ENCODE results near the gene NDUFB8. TPM values are rescaled to one million over a fixed set of nuclear protein-coding genes. Genes with fewer than 3 reads are reported as not detected.
A peak's percentile ranks its signal among the peaks of the same experiment; 100 is the strongest.

NDUFB8 gene
- total and polyA plus RNA-seq, 3 experiments from 2014 or later, result 242 to 488 (median 246) TPM

- CTCF ChIA-PET, result interaction anchor here (1.1 kb wide), 1 partner anchor 20 kb away, joined by 3 read pairs; no protein-coding TSS in a partner anchor
- H3K4me1 Mint-ChIP-seq, result peaks cover 0 to 4% (median 0%) of the 10 kb centered on the region in 3 donors
- H3K27ac Mint-ChIP-seq, result no peak overlapping the region
Observed at GRCh38 chr10:100554902-100555301, 25.2 kb upstream of the NDUFB8 start.

GRCh38 chr10:100553929-100554328, 24.3 kb upstream of the NDUFB8 start:
- CTCF ChIA-PET, result no interaction called here
- Mint-ChIP-seq H3K36me3 (peaks cover 12 to 77% (median 13%) of the 10 kb centered on the region in 3 donors), H3K4me3 (no peak overlapping the region), H3K4me1 (peaks cover 0 to 4% (median 0%) of the 10 kb centered on the region in 3 donors), H3K9me3 (no peaks in the 10 kb centered on the region), H3K27ac (peak overlapping the region in 1 of 8 donors; percentile 19), H3K27me3 (no peaks in the 10 kb centered on the region)
- Histone ChIP-seq H3K36me3 (ENCODE audit: insufficient read depth, low read length) (peaks cover 12% of the 10 kb centered on the region), H3K9me3 (ENCODE audit: low read length) (no peaks in the 10 kb centered on the region), H3K27ac (ENCODE audit: low read depth, low read length) (no peak overlapping the region), H3K4me1 (ENCODE audit: insufficient read depth, low read length) (no peaks in the 10 kb centered on the region), H3K4me3 (ENCODE audit: low read length) (no peak overlapping the region), H3K27me3 (ENCODE audit: insufficient read depth, low read length, poor library complexity, severe bottlenecking) (no peaks in the 10 kb centered on the region)
- POLR2A ChIA-PET, result no interaction called here
- no peak for DNase-seq

More at GRCh38 chr10:100554902-100555301, 25.2 kb upstream of the NDUFB8 start:
- Mint-ChIP-seq H3K4me3 (no peak overlapping the region), H3K9me3 (no peaks in the 10 kb centered on the region), H3K36me3 (peaks cover 9 to 68% (median 12%) of the 10 kb centered on the region in 3 donors), H3K27me3 (no peaks in the 10 kb centered on the region)
- no peak overlapping the region for H3K27ac ChIP-seq (ENCODE audit: low read depth, low read length)
- DNase-seq, result no peak
- H3K27me3 ChIP-seq (ENCODE audit: insufficient read depth, low read length, poor library complexity, severe bottlenecking), result no peaks in the 10 kb centered on the region
- no peaks in the 10 kb centered on the region for H3K4me1 ChIP-seq (ENCODE audit: insufficient read depth, low read length)
- H3K36me3 ChIP-seq (ENCODE audit: insufficient read depth, low read length), result peaks cover 2% of the 10 kb centered on the region
- H3K4me3 ChIP-seq (ENCODE audit: low read length), result no peak overlapping the region
- POLR2A ChIA-PET, result no interaction called here
- H3K9me3 ChIP-seq (ENCODE audit: low read length), result no peaks in the 10 kb centered on the region

DNA sequence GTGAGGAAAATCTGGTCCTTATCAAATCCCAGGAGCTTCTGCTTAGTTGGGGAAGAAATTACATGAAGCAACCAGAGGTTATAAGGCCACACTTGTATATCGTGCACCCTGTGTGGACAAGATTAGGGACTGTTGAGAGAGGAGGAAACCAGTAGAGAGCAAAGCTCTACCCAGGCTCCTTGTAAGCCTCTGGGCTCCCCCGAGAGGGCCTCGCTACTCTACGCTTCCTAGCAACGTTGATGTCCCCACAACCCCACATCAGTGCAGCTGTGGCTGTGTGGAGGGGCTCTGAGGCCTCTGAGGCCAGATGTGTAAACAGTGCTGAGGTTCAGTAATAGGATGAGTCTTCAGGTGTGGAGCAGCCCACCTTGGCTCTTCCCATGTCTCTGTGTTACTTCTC, 22.1 kb upstream of the NDUFB8 start:
- POLR2A ChIA-PET, result no interaction called here
- peaks cover 30% of the 10 kb centered on the region for H3K36me3 ChIP-seq (ENCODE audit: insufficient read depth, low read length)
- CTCF ChIA-PET, result interaction anchor here (1.3 to 1.4 kb wide), 2 partner anchors 11 to 12 kb away, joined by 3 to 4 read pairs; no protein-coding TSS in a partner anchor
- H3K9me3 ChIP-seq (ENCODE audit: low read length), result no peaks in the 10 kb centered on the region
- Mint-ChIP-seq H3K4me1 (peaks cover 0 to 2% (median 0%) of the 10 kb centered on the region in 3 donors), H3K4me3 (no peak overlapping the region), H3K9me3 (no peaks in the 10 kb centered on the region), H3K27ac (no peak overlapping the region), H3K27me3 (no peaks in the 10 kb centered on the region), H3K36me3 (peaks cover 15 to 81% (median 24%) of the 10 kb centered on the region in 3 donors)
- no peaks in the 10 kb centered on the region for H3K27me3 ChIP-seq (ENCODE audit: insufficient read depth, low read length, poor library complexity, severe bottlenecking)
- no peaks in the 10 kb centered on the region for H3K4me1 ChIP-seq (ENCODE audit: insufficient read depth, low read length)
- no peak overlapping the region for H3K27ac ChIP-seq (ENCODE audit: low read depth, low read length)
- H3K4me3 ChIP-seq (ENCODE audit: low read length), result no peak overlapping the region
- DNase-seq, result no peak

- Mint-ChIP-seq H3K4me3 (no peak overlapping the region), H3K4me1 (peaks cover 0 to 2% (median 0%) of the 10 kb centered on the region in 3 donors), H3K27ac (no peak overlapping the region), H3K36me3 (peaks cover 15 to 80% (median 25%) of the 10 kb centered on the region in 3 donors), H3K27me3 (no peaks in the 10 kb centered on the region), H3K9me3 (no peaks in the 10 kb centered on the region)
- Histone ChIP-seq H3K9me3 (ENCODE audit: low read length) (no peaks in the 10 kb centered on the region), H3K36me3 (ENCODE audit: insufficient read depth, low read length) (peaks cover 30% of the 10 kb centered on the region), H3K4me3 (ENCODE audit: low read length) (no peak overlapping the region), H3K27ac (ENCODE audit: low read depth, low read length) (no peak overlapping the region), H3K4me1 (ENCODE audit: insufficient read depth, low read length) (no peaks in the 10 kb centered on the region), H3K27me3 (ENCODE audit: insufficient read depth, low read length, poor library complexity, severe bottlenecking) (no peaks in the 10 kb centered on the region)
- POLR2A ChIA-PET, result interaction anchor here (1.0 kb wide), 2 partner anchors 9 to 15 kb away, joined by 4 to 6 read pairs; partner anchors contain the start of gene HIF1AN
- DNase-seq, result no peak
- CTCF ChIA-PET, result interaction anchor here (1.3 to 1.4 kb wide), 2 partner anchors 11 to 12 kb away, joined by 3 to 4 read pairs; no protein-coding TSS in a partner anchor
Observed at GRCh38 chr10:100551196-100551595, 21.5 kb upstream of the NDUFB8 start.

DNA sequence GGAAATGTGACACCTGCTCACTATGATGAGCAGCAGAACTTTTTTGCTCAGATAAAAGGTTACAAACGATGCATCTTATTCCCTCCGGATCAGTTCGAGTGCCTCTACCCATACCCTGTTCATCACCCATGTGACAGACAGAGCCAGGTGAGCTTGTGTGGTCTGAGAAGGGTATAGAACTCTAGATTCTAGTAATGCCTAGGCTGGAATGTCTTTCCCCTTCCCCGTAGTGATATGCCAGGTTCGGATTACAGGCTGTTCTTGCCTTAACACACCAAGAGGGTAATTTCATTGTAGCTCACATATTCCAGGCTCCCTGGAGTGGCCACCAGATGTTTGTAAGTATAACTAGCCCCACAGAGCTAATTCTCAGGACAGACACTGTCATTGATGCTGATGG, 15.3 kb upstream of the NDUFB8 start:
- H3K9me3 Mint-ChIP-seq, result no peaks in the 10 kb centered on the region
- no peak overlapping the region for H3K27ac Mint-ChIP-seq
- no peaks in the 10 kb centered on the region for H3K27me3 Mint-ChIP-seq
- no peak overlapping the region for H3K4me3 Mint-ChIP-seq
- Histone ChIP-seq H3K4me1 (ENCODE audit: insufficient read depth, low read length) (no peaks in the 10 kb centered on the region), H3K4me3 (ENCODE audit: low read length) (no peak overlapping the region), H3K36me3 (ENCODE audit: insufficient read depth, low read length) (peaks cover 67% of the 10 kb centered on the region), H3K9me3 (ENCODE audit: low read length) (no peaks in the 10 kb centered on the region), H3K27ac (ENCODE audit: low read depth, low read length) (no peak overlapping the region), H3K27me3 (ENCODE audit: insufficient read depth, low read length, poor library complexity, severe bottlenecking) (no peaks in the 10 kb centered on the region)
- peaks cover 17 to 95% (median 31%) of the 10 kb centered on the region in 3 donors for H3K36me3 Mint-ChIP-seq
- CTCF ChIA-PET, result interaction anchor here (1.2 to 1.7 kb wide), 6 partner anchors 9 to 69 kb away, joined by 3 to 6 read pairs (median 4); partner anchors contain the start of genes HIF1AN and SEC31B
- POLR2A ChIA-PET, result no interaction called here
- DNase-seq, result no peak
- peaks cover 4 to 5% (median 5%) of the 10 kb centered on the region in 3 donors for H3K4me1 Mint-ChIP-seq

- ChIA-PET POLR2A (no interaction called here), CTCF (interaction anchor here (2.3 to 3.0 kb wide), 2 partner anchors 19 to 54 kb away, joined by 14 to 18 read pairs; no protein-coding TSS in a partner anchor)
- Histone ChIP-seq H3K4me1 (ENCODE audit: insufficient read depth, low read length) (peaks cover 36% of the 10 kb centered on the region), H3K9me3 (ENCODE audit: low read length) (no peaks in the 10 kb centered on the region), H3K4me3 (ENCODE audit: low read length) (no peak overlapping the region), H3K27ac (ENCODE audit: low read depth, low read length) (no peak overlapping the region), H3K27me3 (ENCODE audit: insufficient read depth, low read length, poor library complexity, severe bottlenecking) (no peaks in the 10 kb centered on the region), H3K36me3 (ENCODE audit: insufficient read depth, low read length) (peaks cover 20% of the 10 kb centered on the region)
- Mint-ChIP-seq H3K36me3 (peaks cover 0 to 49% (median 13%) of the 10 kb centered on the region in 3 donors), H3K27me3 (peaks cover 0 to 1% of the 10 kb centered on the region in 2 donors), H3K4me1 (peaks cover 10 to 13% (median 13%) of the 10 kb centered on the region in 3 donors), H3K4me3 (peak overlapping the region in 3 of 7 donors; percentile 54 to 80 (median 68)), H3K27ac (peak overlapping the region in 1 of 8 donors; percentile 6), H3K9me3 (no peaks in the 10 kb centered on the region)
- DNase-seq, result no peak
Observed at GRCh38 chr10:100537475-100537874, 7.8 kb upstream of the NDUFB8 start.

- Mint-ChIP-seq H3K27me3 (peaks cover 0 to 1% of the 10 kb centered on the region in 2 donors), H3K4me1 (peaks cover 10 to 13% (median 13%) of the 10 kb centered on the region in 3 donors), H3K4me3 (peak within 1 kb of the TSS in 1 of 7 donors; percentile 13), H3K27ac (peak within 1 kb of the TSS in 5 of 8 donors; percentile 11 to 84 (median 47)), H3K36me3 (peaks cover 0 to 34% (median 10%) of the 10 kb centered on the region in 3 donors), H3K9me3 (no peaks in the 10 kb centered on the region)
- Histone ChIP-seq H3K4me3 (ENCODE audit: low read length) (peak within 1 kb of the TSS; percentile 78), H3K4me1 (ENCODE audit: insufficient read depth, low read length) (peaks cover 36% of the 10 kb centered on the region), H3K27ac (ENCODE audit: low read depth, low read length) (peak within 1 kb of the TSS; percentile 58), H3K27me3 (ENCODE audit: insufficient read depth, low read length, poor library complexity, severe bottlenecking) (no peaks in the 10 kb centered on the region), H3K36me3 (ENCODE audit: insufficient read depth, low read length) (peaks cover 16% of the 10 kb centered on the region), H3K9me3 (ENCODE audit: low read length) (no peaks in the 10 kb centered on the region)
- peak; percentile 76 to 93 (median 89) for DNase-seq
- ChIA-PET CTCF (interaction anchor here (0.7 to 3.0 kb wide), 22 partner anchors 9 to 478 kb away, joined by 3 to 18 read pairs (median 5); partner anchors contain the start of gene SCD), POLR2A (interaction anchor here (0.6 to 1.3 kb wide), 10 partner anchors 10 to 917 kb away, joined by 3 to 6 read pairs (median 4); no protein-coding TSS in a partner anchor)
Observed at GRCh38 chr10:100535715-100536353, 6.2 kb upstream of the NDUFB8 start, which contains the start of gene HIF1AN. HIF1AN (plus strand) TSS chr10:100535943; CDS start chr10:100535959, 16 bp downstream.

DNA sequence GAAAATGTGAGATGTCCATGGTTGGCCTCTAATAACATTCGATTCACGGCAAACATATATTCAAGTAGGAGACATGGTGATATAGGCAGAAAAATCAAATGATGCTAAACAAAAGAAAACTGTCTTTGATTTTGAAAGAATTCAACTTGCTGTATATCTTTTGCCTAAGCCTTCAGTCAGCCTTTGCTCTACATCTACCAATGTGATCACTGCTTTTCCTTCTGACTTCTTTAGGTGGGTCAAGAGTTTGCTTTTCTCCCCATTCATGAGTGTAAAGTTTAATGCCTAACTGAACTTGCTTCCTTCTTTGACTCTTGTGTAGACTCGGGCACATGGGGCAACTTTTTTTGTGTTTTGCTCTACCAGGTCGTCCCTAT, 5.7 kb upstream of the NDUFB8 start:
- Mint-ChIP-seq H3K36me3 (peaks cover 0 to 29% (median 5%) of the 10 kb centered on the region in 3 donors), H3K27ac (no peak overlapping the region), H3K9me3 (no peaks in the 10 kb centered on the region), H3K4me3 (no peak overlapping the region), H3K27me3 (peaks cover 0 to 1% of the 10 kb centered on the region in 2 donors), H3K4me1 (peaks cover 9 to 11% (median 10%) of the 10 kb centered on the region in 3 donors)
- peaks cover 38% of the 10 kb centered on the region for H3K4me1 ChIP-seq (ENCODE audit: insufficient read depth, low read length)
- POLR2A ChIA-PET, result interaction anchor here (0.6 to 1.3 kb wide), 9 partner anchors 9 to 392 kb away, joined by 3 to 6 read pairs (median 5); no protein-coding TSS in a partner anchor
- no peak overlapping the region for H3K4me3 ChIP-seq (ENCODE audit: low read length)
- peaks cover 11% of the 10 kb centered on the region for H3K36me3 ChIP-seq (ENCODE audit: insufficient read depth, low read length)
- DNase-seq, result no peak
- no peaks in the 10 kb centered on the region for H3K27me3 ChIP-seq (ENCODE audit: insufficient read depth, low read length, poor library complexity, severe bottlenecking)
- CTCF ChIA-PET, result interaction anchor here (0.7 to 3.0 kb wide), 21 partner anchors 9 to 479 kb away, joined by 3 to 18 read pairs (median 5); partner anchors contain the start of gene SCD
- no peaks in the 10 kb centered on the region for H3K9me3 ChIP-seq (ENCODE audit: low read length)
- no peak overlapping the region for H3K27ac ChIP-seq (ENCODE audit: low read depth, low read length)

Data from CD8-positive, alpha-beta memory T cell (primary cell).